ENCODE measurements around the gene INSR. TPM values are rescaled to one million over a fixed set of nuclear protein-coding genes. Genes with fewer than 3 reads are reported as not detected.
"Not testable (repeated sequence)": the region's sequence is repeated elsewhere in the genome, so short reads cannot be mapped to it uniquely, and the experiment has no call there.

Gene INSR
- polyA plus RNA-seq, 6 donors from 2014 or later: 0.40 to 2.2 (median 0.52) TPM; not detected in 1

DNA sequence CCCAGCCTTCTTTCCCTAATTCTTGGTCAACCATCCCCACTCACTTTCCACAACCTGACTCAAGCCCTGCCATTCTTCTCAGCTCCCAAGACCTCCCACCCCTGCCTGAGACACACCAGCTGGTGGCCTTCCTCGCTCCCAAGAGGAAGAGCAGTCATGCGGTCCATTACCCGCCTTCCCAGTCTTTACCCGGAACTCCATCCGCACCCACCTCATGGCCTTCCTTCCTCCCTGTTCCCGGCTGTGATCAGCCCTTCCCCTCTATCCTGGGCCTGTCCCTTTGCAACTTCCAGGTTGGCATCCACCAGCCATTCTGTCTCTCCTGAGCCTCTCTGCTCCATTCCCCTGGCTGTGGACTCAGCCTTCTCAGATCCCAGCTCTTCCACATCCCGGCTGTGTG lies 18.6 kb upstream of the INSR start:
- ATAC-seq (ENCODE audit: low read depth in 2 of 2) (no peak), DNase-seq (no peak)
- Mint-ChIP-seq H3K4me1 (peaks cover 0 to 4% (median 2%) of the 10 kb centered on the region in 3 donors), H3K9me3 (peaks cover 0 to 3% (median 0%) of the 10 kb centered on the region in 7 donors), H3K27ac (no peak overlapping the region), H3K36me3 (no peaks in the 10 kb centered on the region), H3K4me3 (no peak overlapping the region), H3K27me3 (no peaks in the 10 kb centered on the region)

DNA sequence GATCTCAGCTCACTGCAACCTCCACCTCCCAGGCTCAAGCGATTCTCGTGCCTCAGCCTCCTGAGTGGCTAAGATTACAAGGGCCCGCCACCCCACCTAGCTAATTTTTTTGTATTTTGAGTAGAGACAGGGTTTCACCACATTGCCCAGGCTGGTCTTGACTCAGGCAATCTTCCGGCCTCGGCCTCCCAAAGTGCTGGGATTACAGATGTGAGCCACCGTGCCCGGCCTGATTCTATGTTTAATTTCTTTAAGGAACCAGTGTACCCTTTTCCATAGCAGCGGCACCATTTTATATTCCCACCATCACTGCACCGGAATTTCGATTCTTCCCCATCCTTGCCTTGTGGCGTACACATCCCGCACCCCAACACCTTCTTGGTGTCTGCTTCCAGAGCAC lies 17.7 kb upstream of the INSR start:
- no peak for ATAC-seq (ENCODE audit: low read depth in 2 of 2)
- peaks cover 0 to 3% (median 0%) of the 10 kb centered on the region in 7 donors for H3K9me3 Mint-ChIP-seq
- no peak for DNase-seq
- no peaks in the 10 kb centered on the region for H3K27me3 Mint-ChIP-seq
- peak overlapping the region in 1 of 6 donors; percentile 74 for H3K27ac Mint-ChIP-seq
- H3K4me1 Mint-ChIP-seq: peaks cover 0 to 4% (median 2%) of the 10 kb centered on the region in 3 donors
- H3K4me3 Mint-ChIP-seq: peak overlapping the region in 1 of 8 donors; percentile 83
- H3K36me3 Mint-ChIP-seq: no peaks in the 10 kb centered on the region

DNA sequence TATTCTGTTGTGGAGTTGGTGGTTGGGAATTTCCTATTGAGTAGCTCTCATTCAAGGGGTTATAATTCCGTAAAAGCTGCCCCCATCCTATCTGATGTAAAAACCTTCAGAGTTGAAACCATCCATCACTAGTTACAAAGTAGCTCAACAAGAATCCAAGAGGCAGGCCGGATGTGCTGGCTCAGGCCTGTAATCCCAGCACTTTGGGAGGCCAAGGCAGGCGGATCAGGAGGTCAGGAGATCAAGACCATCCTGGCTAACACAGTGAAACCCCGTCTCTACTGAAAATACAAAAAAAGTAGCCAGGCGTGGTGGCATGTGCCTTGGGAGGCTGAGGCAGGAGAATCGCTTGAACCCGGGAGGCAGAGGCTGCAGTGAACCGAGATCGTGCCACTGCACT lies 14.1 kb upstream of the INSR start:
- H3K36me3 Mint-ChIP-seq; ATAC-seq (ENCODE audit: low read depth in 2 of 2); H3K4me3 Mint-ChIP-seq; H3K27me3 Mint-ChIP-seq; DNase-seq; H3K9me3 Mint-ChIP-seq; H3K4me1 Mint-ChIP-seq: not testable (repeated sequence)
- peak overlapping the region in 1 of 6 donors; percentile 62 for H3K27ac Mint-ChIP-seq

DNA sequence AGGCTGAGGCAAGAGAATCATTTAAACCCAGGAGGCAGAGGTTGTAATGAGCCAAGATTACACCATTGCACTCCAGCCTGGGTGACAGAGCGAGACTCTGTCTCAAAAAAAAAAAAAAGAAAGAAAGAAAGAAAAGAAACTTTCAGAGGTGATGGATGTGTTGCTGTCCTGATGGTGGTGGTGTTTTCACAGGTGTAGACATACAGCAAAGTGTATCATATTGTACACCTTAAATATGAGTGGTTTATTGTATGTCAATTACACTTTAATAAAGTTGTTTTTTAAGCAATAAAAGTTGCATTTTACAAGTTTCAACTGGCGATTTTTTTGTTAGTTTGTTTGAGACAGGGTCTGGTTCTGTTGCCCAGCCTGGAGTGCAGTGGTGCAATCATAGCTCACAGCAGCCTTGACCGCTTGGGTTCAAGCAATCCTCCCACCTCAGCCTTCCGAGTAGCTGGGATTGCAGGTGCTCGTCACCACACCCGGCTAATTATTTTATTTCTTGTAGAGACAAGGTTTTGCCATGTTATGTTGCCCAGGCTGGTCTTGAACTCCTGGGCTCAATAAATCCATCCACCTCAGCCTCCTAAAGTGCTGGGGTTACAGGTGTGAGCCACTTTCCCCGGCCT lies 13.5 kb upstream of the INSR start:
- H3K27ac Mint-ChIP-seq: no peak overlapping the region
- H3K9me3 Mint-ChIP-seq: no peaks in the 10 kb centered on the region
- H3K36me3 Mint-ChIP-seq: no peaks in the 10 kb centered on the region
- ATAC-seq (ENCODE audit: low read depth in 2 of 2) (no peak), DNase-seq (no peak)
- H3K4me1 Mint-ChIP-seq: peaks cover 4 to 7% (median 5%) of the 10 kb centered on the region in 3 donors
- H3K4me3 Mint-ChIP-seq: no peak overlapping the region
- no peaks in the 10 kb centered on the region for H3K27me3 Mint-ChIP-seq

DNA sequence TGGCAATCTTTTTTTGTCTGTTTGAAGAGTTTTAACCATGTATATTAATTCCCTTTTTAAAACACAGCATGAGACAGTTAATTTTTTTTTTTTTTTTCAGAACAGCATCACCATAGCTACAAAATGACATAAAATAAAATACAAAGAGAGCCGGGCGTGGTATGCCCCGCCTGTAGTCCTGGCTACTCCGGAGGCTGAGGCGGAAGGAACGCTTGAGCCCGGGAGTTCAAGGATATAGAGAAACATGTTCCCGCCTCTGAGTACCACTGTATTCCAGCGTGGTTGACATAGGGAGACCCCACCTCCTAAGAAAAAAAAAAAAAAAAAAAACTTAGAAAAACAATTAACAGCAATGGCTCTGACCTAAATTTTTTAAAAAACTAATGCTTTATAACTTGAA lies 10.0 kb upstream of the INSR start:
- H3K27ac Mint-ChIP-seq: no peak overlapping the region
- H3K4me1 Mint-ChIP-seq: peaks cover 0 to 7% (median 3%) of the 10 kb centered on the region in 3 donors
- H3K36me3 Mint-ChIP-seq: no peaks in the 10 kb centered on the region
- no peaks in the 10 kb centered on the region for H3K9me3 Mint-ChIP-seq
- H3K27me3 Mint-ChIP-seq: no peaks in the 10 kb centered on the region
- DNase-seq: no peak
- ATAC-seq (ENCODE audit: low read depth in 2 of 2): no peak
- no peak overlapping the region for H3K4me3 Mint-ChIP-seq

DNA sequence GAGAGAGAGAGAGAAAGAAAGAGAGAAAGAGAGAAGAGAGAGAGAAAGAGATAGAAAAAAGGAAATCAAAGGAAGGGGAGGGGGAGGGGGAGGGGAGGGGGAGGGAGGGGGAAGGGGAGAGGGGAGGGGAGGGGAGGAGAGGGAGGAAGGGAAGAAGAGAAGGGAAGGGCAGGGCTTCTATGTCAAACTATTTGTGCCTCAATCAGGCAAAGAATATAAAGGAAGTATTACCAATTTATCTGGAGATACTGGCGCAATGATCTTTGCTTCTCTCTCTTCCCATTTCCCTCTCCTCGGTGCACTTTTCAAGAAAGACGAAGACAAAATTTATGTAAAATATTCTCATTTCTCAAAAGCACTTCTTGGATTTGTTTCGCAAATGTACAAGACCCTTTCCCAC lies 9.3 kb upstream of the INSR start:
- DNase-seq (no peak), ATAC-seq (ENCODE audit: low read depth in 2 of 2) (no peak)
- Mint-ChIP-seq H3K27me3 (no peaks in the 10 kb centered on the region), H3K9me3 (no peaks in the 10 kb centered on the region), H3K4me1 (peaks cover 0 to 7% (median 3%) of the 10 kb centered on the region in 3 donors), H3K36me3 (no peaks in the 10 kb centered on the region), H3K27ac (peak overlapping the region in 2 of 6 donors; percentile 7 to 30), H3K4me3 (no peak overlapping the region)

DNA sequence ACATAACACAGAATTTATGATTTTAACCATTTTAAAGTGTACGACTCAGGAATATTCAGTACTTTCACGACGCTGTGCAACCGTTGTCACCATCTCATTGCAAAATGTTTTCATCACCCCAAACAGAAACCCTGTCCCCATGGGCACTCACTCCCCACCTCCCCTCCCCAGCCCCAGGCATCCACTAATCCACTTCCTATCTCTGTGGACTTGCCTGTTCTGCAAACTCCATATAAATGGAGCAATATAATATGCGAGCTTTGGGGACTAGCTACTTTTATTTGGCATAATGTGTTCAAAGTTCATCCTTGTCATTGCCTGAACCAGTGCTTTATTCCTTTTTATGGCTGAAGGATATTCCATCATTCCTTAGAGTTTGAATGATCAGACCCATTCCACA lies 7.3 kb upstream of the INSR start:
- H3K36me3 Mint-ChIP-seq: no peaks in the 10 kb centered on the region
- H3K27me3 Mint-ChIP-seq: peaks cover 0 to 10% (median 3%) of the 10 kb centered on the region in 3 donors
- ATAC-seq (ENCODE audit: low read depth in 2 of 2) (no peak), DNase-seq (no peak)
- no peak overlapping the region for H3K4me3 Mint-ChIP-seq
- H3K27ac Mint-ChIP-seq: no peak overlapping the region
- peaks cover 0 to 7% (median 3%) of the 10 kb centered on the region in 3 donors for H3K4me1 Mint-ChIP-seq
- no peaks in the 10 kb centered on the region for H3K9me3 Mint-ChIP-seq

DNA sequence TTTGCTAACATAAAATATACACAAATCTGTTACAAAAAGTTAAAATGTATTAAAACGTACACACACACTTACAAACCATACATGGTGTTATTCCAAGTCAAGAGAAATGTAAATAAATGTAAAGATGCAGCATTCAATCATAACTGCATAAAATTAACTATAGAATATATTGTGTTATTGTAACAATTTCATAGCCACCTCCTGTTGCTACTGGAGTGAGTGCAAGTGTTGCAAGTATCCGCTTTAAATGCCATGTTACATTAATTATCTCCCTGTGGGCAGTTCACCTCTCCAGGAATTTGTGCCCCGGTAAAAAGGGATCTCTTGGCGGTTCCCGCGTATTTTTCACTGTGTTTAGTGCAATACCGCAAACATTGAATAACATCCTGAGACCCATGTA lies 3.5 kb upstream of the INSR start:
- Mint-ChIP-seq H3K4me3 (peak overlapping the region in 1 of 8 donors; percentile 55), H3K27ac (no peak overlapping the region), H3K9me3 (no peaks in the 10 kb centered on the region), H3K4me1 (peaks cover 4 to 20% (median 20%) of the 10 kb centered on the region in 3 donors), H3K27me3 (peaks cover 0 to 22% (median 5%) of the 10 kb centered on the region in 3 donors), H3K36me3 (no peaks in the 10 kb centered on the region)
- no peak for DNase-seq
- ATAC-seq (ENCODE audit: low read depth in 2 of 2): no peak

DNA sequence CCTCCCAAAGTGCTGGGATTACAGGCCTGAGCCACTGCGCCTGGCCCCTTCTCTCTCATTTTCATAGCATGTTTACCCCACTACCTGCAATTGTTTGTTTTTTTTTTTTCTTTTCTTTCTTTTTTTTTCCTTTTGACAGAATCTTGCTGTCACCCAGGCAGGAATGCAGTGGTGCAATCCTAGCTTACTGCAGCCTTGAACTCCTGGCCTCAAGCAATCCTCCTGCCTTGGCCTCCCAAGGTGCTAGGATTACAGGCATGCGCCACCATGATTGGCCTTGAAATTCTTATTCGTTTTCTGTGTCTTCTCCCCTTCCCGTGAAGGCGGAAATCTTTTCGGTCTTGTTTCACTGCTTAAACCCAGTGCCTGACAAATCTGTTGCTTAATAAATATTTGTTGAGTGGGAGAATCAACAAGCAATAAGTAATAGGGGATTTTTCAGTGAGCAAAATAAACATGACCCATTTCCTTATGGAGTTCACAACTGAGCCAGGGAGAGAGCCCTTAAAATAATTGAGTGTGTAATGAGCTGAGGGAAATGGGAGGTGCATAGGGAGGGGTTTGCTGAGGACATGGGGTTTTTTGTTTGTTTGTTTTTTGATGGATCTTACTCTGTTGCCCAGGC lies 1.8 kb upstream of the INSR start:
- H3K4me1 Mint-ChIP-seq: peaks cover 8 to 32% (median 30%) of the 10 kb centered on the region in 3 donors
- H3K4me3 Mint-ChIP-seq: peak overlapping the region; percentile 29 to 90 (median 70)
- no peak for DNase-seq
- no peaks in the 10 kb centered on the region for H3K9me3 Mint-ChIP-seq
- no peak for ATAC-seq (ENCODE audit: low read depth in 2 of 2)
- peaks cover 0 to 27% (median 5%) of the 10 kb centered on the region in 3 donors for H3K27me3 Mint-ChIP-seq
- no peaks in the 10 kb centered on the region for H3K36me3 Mint-ChIP-seq
- H3K27ac Mint-ChIP-seq: peak overlapping the region in 2 of 6 donors; percentile 86 to 88

DNA sequence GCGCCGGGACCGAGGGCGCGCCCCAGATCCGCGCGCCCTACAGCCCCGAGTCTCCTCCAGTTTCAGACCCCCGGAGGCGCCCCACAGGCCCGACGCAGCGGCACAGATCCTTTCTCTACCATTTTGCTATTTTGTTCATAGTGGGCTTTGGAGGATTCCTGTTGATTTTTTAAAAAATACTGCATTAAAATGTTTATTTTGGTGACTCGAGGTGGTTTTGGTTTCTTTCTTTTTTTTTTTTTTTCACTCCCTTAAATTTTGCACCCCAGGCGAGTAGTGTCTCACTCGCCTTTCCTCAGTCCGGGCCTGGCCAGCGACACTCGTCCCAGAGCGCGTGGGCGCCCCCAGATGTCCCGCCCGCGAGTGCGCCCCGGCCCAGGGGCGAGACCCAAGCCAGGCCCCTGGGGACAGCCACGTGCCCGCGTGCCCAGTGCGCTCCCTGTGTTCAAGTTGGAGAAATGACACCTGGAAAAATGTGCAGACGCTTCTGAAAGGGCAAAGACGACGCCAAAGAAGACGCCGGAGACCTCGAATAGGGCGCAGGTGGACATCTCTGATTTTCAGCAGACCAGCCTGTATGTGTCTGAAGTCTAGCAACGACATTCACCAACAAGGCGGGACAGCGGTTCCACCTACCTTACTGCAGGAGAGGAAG lies 471 bp upstream of the INSR start:
- peaks cover 12 to 42% (median 41%) of the 10 kb centered on the region in 3 donors for H3K4me1 Mint-ChIP-seq
- ATAC-seq (ENCODE audit: low read depth in 2 of 2): peak; percentile 21 to 41
- H3K36me3 Mint-ChIP-seq: no peaks in the 10 kb centered on the region
- H3K27ac Mint-ChIP-seq: peak overlapping the region in 2 of 6 donors; percentile 34 to 70
- H3K9me3 Mint-ChIP-seq: no peaks in the 10 kb centered on the region
- peak; percentile 3 for DNase-seq
- H3K4me3 Mint-ChIP-seq: peak overlapping the region; percentile 86 to 92 (median 90)
- H3K27me3 Mint-ChIP-seq: peaks cover 0 to 27% (median 5%) of the 10 kb centered on the region in 3 donors

DNA sequence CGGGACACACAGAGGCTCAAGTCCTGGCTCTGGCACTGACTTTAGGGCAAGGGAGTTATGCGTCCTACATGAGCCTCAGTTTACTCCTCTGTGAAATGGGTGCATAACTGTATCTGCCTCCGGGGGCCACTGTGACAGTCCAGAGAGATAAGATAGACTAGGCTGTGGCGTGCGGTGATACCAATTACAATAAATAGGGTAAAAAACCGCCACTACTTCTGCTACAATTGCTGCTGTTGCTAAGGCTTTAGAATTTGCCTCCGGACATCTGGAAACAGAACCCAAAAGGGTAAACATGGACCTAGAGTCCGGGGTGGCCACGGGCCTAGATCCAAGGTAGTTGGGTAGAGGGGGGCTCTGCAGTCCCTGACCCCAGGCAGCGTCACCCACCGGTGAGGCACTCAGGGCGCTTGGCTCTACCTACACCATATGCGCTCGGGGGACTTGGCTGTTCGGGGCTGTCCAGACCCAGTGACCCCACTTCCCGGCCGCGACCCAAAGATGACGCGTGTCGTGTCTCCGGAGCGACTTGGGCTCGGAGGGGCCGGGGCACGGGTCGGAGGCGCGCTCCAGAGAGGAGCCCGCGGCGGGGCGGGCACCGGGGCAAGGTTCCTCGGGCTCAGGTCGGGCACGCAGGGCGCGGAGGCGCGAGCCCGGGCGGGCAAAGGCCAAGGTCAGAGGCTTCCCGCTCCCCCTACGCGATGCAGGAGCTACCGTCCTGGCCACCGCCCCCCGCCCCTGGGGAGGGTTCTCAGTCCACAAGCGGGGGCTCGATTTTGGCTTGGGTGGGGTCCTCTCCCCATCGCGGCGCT lies 1.1 kb downstream of the INSR start:
- DNase-seq (peak; percentile 17), ATAC-seq (ENCODE audit: low read depth in 2 of 2) (peak; percentile 23 to 30)
- Mint-ChIP-seq H3K27me3 (peaks cover 0 to 27% (median 5%) of the 10 kb centered on the region in 3 donors), H3K9me3 (no peaks in the 10 kb centered on the region), H3K36me3 (no peaks in the 10 kb centered on the region), H3K4me3 (peak overlapping the region; percentile 62 to 89 (median 78)), H3K27ac (peak overlapping the region in 1 of 6 donors; percentile 5), H3K4me1 (peaks cover 19 to 53% (median 50%) of the 10 kb centered on the region in 3 donors)

DNA sequence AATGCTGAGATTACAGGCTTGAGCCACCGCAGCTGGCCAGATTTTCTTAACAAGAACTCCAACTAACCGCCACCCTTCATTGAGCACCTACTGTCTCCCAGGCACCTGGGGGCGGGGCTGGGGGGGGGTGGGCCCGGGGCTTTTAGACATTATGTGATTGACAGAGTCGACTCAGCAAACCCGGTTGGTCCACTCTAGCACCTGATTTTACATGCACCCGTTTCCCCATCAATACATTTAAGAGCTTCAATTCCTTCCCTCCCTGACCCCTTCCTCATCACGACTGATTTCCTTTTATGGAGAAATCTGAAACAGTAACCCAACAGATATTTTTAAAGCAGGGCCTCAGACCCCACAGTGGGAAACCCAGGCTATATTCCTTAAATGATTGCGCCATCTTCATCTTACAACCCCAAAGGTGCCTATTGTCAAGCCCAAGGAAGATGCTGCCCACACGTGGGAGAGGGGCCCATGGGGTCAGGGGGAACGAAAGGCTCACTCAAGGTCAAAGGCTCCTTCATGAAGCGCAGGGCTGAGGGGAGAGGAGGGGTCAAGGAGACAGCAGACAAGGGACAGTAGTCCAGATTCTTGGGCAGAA lies 1.8 kb downstream of the INSR start:
- H3K9me3 Mint-ChIP-seq: no peaks in the 10 kb centered on the region
- DNase-seq: no peak
- ATAC-seq (ENCODE audit: low read depth in 2 of 2): no peak
- H3K4me3 Mint-ChIP-seq: peak overlapping the region; percentile 62 to 89 (median 78)
- no peaks in the 10 kb centered on the region for H3K36me3 Mint-ChIP-seq
- H3K27me3 Mint-ChIP-seq: peaks cover 0 to 22% (median 5%) of the 10 kb centered on the region in 3 donors
- peaks cover 19 to 53% (median 50%) of the 10 kb centered on the region in 3 donors for H3K4me1 Mint-ChIP-seq
- peak overlapping the region in 2 of 6 donors; percentile 5 to 86 for H3K27ac Mint-ChIP-seq

DNA sequence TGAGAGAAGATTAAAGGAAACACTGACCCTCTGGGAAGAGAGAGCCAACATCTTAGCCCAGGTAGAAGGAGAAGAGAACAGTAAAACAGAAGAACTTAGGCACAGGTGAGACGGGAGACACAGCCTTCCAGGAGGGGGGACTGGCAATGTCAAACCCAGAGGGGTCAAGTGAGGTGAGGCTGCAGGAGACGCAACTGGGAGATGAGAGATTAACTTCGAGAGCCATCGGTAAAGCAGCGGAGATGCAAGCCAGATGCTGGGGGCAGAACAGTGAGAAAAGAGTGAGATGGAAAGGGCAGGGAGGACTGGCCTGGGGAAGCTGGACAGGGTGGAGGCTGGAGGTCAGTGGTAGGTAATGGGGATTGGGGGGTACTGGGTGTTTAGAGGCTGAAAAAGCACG lies 5.2 kb downstream of the INSR start:
- DNase-seq (no peak), ATAC-seq (ENCODE audit: low read depth in 2 of 2) (no peak)
- Mint-ChIP-seq H3K4me3 (no peak overlapping the region), H3K9me3 (no peaks in the 10 kb centered on the region), H3K4me1 (peaks cover 15 to 39% (median 36%) of the 10 kb centered on the region in 3 donors), H3K27me3 (peaks cover 0 to 8% (median 0%) of the 10 kb centered on the region in 3 donors), H3K36me3 (no peaks in the 10 kb centered on the region), H3K27ac (peak overlapping the region in 2 of 6 donors; percentile 32 to 42)
